Panc1 (cell line): Measurements from ENCODE around the gene MDGA2.

Experiments
- POLR2AphosphoS5 ChIP-seq: IDR thresholded peaks from 2 replicates; pipeline ENCODE4 v1.6.1; 2012; ENCODE audit warnings: mild to moderate bottlenecking, low read depth, low read length, moderate library complexity
- SIN3A ChIP-seq: IDR thresholded peaks from 2 replicates; pipeline ENCODE4 v1.6.1; 2012; ENCODE audit warnings: low read depth, mild to moderate bottlenecking, low read length, moderate library complexity, borderline replicate concordance; ENCODE audit not compliant: insufficient read depth
- TCF7L2 ChIP-seq: IDR thresholded peaks from 2 replicates; pipeline ENCODE4 v1.6.1; 2011; ENCODE audit warnings: mild to moderate bottlenecking, low read depth, low read length, inconsistent platforms
- TF ChIP-seq, protein P1 (sequence below): fragments of 450-650 bp; IDR thresholded peaks from 2 replicates; pipeline ENCODE4 v1.5.1; 2017; ENCODE audit warnings: mild to moderate bottlenecking
- TF ChIP-seq, protein P2 (sequence below), 2 experiments: IDR thresholded peaks; 2 replicates each; pipeline ENCODE4 v1.6.1; 2011 to 2012; ENCODE audit warnings: low read depth in 2 of 2, control low read depth in 1 of 2, low read length in 1 of 2, mild to moderate bottlenecking in 1 of 2, moderate library complexity in 1 of 2; ENCODE audit not compliant: insufficient read depth in 1 of 2

GRCh38 chr14:46999661-47000060 is 675.7 kb downstream of the MDGA2 start:
- TF ChIP-seq, protein P1, sequence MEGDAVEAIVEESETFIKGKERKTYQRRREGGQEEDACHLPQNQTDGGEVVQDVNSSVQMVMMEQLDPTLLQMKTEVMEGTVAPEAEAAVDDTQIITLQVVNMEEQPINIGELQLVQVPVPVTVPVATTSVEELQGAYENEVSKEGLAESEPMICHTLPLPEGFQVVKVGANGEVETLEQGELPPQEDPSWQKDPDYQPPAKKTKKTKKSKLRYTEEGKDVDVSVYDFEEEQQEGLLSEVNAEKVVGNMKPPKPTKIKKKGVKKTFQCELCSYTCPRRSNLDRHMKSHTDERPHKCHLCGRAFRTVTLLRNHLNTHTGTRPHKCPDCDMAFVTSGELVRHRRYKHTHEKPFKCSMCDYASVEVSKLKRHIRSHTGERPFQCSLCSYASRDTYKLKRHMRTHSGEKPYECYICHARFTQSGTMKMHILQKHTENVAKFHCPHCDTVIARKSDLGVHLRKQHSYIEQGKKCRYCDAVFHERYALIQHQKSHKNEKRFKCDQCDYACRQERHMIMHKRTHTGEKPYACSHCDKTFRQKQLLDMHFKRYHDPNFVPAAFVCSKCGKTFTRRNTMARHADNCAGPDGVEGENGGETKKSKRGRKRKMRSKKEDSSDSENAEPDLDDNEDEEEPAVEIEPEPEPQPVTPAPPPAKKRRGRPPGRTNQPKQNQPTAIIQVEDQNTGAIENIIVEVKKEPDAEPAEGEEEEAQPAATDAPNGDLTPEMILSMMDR, result no peak
- TF ChIP-seq SIN3A (no peak), POLR2AphosphoS5 (no peak), TCF7L2 (no peak)
- TF ChIP-seq, protein P2, sequence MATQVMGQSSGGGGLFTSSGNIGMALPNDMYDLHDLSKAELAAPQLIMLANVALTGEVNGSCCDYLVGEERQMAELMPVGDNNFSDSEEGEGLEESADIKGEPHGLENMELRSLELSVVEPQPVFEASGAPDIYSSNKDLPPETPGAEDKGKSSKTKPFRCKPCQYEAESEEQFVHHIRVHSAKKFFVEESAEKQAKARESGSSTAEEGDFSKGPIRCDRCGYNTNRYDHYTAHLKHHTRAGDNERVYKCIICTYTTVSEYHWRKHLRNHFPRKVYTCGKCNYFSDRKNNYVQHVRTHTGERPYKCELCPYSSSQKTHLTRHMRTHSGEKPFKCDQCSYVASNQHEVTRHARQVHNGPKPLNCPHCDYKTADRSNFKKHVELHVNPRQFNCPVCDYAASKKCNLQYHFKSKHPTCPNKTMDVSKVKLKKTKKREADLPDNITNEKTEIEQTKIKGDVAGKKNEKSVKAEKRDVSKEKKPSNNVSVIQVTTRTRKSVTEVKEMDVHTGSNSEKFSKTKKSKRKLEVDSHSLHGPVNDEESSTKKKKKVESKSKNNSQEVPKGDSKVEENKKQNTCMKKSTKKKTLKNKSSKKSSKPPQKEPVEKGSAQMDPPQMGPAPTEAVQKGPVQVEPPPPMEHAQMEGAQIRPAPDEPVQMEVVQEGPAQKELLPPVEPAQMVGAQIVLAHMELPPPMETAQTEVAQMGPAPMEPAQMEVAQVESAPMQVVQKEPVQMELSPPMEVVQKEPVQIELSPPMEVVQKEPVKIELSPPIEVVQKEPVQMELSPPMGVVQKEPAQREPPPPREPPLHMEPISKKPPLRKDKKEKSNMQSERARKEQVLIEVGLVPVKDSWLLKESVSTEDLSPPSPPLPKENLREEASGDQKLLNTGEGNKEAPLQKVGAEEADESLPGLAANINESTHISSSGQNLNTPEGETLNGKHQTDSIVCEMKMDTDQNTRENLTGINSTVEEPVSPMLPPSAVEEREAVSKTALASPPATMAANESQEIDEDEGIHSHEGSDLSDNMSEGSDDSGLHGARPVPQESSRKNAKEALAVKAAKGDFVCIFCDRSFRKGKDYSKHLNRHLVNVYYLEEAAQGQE (IDR thresholded peaks at IDR 0.05; ENCODE audit: insufficient read depth in 1 of 2, low read depth in 2 of 2, low read length in 1 of 2), result no peak
